ENCODE results near the gene BACE1-AS. TPM values are rescaled to one million over a fixed set of nuclear protein-coding genes. Genes with fewer than 3 reads are reported as not detected.
A peak's percentile ranks its signal among the peaks of the same experiment; 100 is the strongest.
"Not testable (repeated sequence)": the region's sequence is repeated elsewhere in the genome, so short reads cannot be mapped to it uniquely, and the experiment has no call there.

Gene BACE1-AS
- polyA plus RNA-seq, 1 experiment: 5.4 TPM

GRCh38 chr11:117265745-117266144, 25.4 kb upstream of the BACE1-AS start:
- no peaks in the 10 kb centered on the region for H3K27me3 ChIP-seq (ENCODE audit: control insufficient read depth, insufficient read depth, low read length)
- CTCF ChIA-PET: no interaction called here
- TF ChIP-seq CTCF (IDR thresholded peaks at IDR 0.05; ENCODE audit: low read depth, low read length): no peak
- no peak for DNase-seq (ENCODE audit: low read depth, low spot score)
- POLR2A ChIA-PET: no interaction called here
- H3K27ac ChIP-seq (ENCODE audit: low read depth, low read length): no peak overlapping the region
- H3K4me3 ChIP-seq (ENCODE audit: low read depth, low read length): no peak overlapping the region
- H3K9me3 ChIP-seq (ENCODE audit: control insufficient read depth, insufficient read depth, low read length): peaks cover 4% of the 10 kb centered on the region; the same call in 1 of the 2 replicates

- ChIA-PET POLR2A (no interaction called here), CTCF (no interaction called here)
- Histone ChIP-seq H3K27me3 (ENCODE audit: control insufficient read depth, insufficient read depth, low read length) (no peaks in the 10 kb centered on the region), H3K9me3 (ENCODE audit: control insufficient read depth, insufficient read depth, low read length) (no peaks in the 10 kb centered on the region), H3K27ac (ENCODE audit: low read depth, low read length) (no peak overlapping the region), H3K4me3 (ENCODE audit: low read depth, low read length) (no peak overlapping the region)
- TF ChIP-seq CTCF (IDR thresholded peaks at IDR 0.05; ENCODE audit: low read depth, low read length): no peak
- DNase-seq (ENCODE audit: low read depth, low spot score): no peak
Observed at GRCh38 chr11:117269856-117270255, 21.3 kb upstream of the BACE1-AS start.

GRCh38 chr11:117271208-117271607, 19.9 kb upstream of the BACE1-AS start:
- no peak for TF ChIP-seq CTCF (IDR thresholded peaks at IDR 0.05; ENCODE audit: low read depth, low read length)
- H3K9me3 ChIP-seq (ENCODE audit: control insufficient read depth, insufficient read depth, low read length): no peaks in the 10 kb centered on the region
- ChIA-PET POLR2A (no interaction called here), CTCF (interaction anchor here (0.5 to 0.8 kb wide), 2 partner anchors 9 to 350 kb away, joined by 3 read pairs; no protein-coding TSS in a partner anchor)
- no peaks in the 10 kb centered on the region for H3K27me3 ChIP-seq (ENCODE audit: control insufficient read depth, insufficient read depth, low read length)
- H3K4me3 ChIP-seq (ENCODE audit: low read depth, low read length): no peak overlapping the region
- DNase-seq (ENCODE audit: low read depth, low spot score): no peak
- no peak overlapping the region for H3K27ac ChIP-seq (ENCODE audit: low read depth, low read length)

- POLR2A ChIA-PET: not testable (repeated sequence)
Observed at GRCh38 chr11:117272175-117272574, 19.0 kb upstream of the BACE1-AS start.

GRCh38 chr11:117273550-117274289, 17.4 kb upstream of the BACE1-AS start:
- peak; percentile 67 for DNase-seq (ENCODE audit: low read depth, low spot score)
- peak overlapping the region; percentile 84 for H3K27ac ChIP-seq (ENCODE audit: low read depth, low read length)
- no peak for TF ChIP-seq CTCF (IDR thresholded peaks at IDR 0.05; ENCODE audit: low read depth, low read length)
- H3K27me3 ChIP-seq (ENCODE audit: control insufficient read depth, insufficient read depth, low read length): no peaks in the 10 kb centered on the region
- POLR2A ChIA-PET: interaction anchor here (0.7 kb wide), 1 partner anchor 33 kb away, joined by 3 read pairs; no protein-coding TSS in a partner anchor
- no peaks in the 10 kb centered on the region for H3K9me3 ChIP-seq (ENCODE audit: control insufficient read depth, insufficient read depth, low read length)
- H3K4me3 ChIP-seq (ENCODE audit: low read depth, low read length): peak overlapping the region; percentile 47
- CTCF ChIA-PET: interaction anchor here (1.5 kb wide), 1 partner anchor 34 kb away, joined by 5 read pairs; no protein-coding TSS in a partner anchor

More at GRCh38 chr11:117272175-117272574, 19.0 kb upstream of the BACE1-AS start:
- not testable (repeated sequence) for H3K9me3 ChIP-seq (ENCODE audit: control insufficient read depth, insufficient read depth, low read length); DNase-seq (ENCODE audit: low read depth, low spot score); H3K27ac ChIP-seq (ENCODE audit: low read depth, low read length); H3K27me3 ChIP-seq (ENCODE audit: control insufficient read depth, insufficient read depth, low read length); H3K4me3 ChIP-seq (ENCODE audit: low read depth, low read length)
- CTCF ChIA-PET: interaction anchor here (0.8 kb wide), 1 partner anchor 10 kb away, joined by 3 read pairs; no protein-coding TSS in a partner anchor

All from AG04450 (cell line).